Thyroid gland (tissue), 4 donors: ENCODE data around the gene MKRN3.

Source experiments
- CTCF ChIP-seq, 6 experiments: fragments of 200-600 bp in 3 of 6; fragments of 450-650 bp in 3 of 6; sonication (generic) in 3 of 6; IDR thresholded peaks; one replicate each; pipeline ENCODE4 v1.5.1; 2016 to 2019; ENCODE audit warnings: antibody characterized with exemption in 6 of 6, mild to moderate bottlenecking in 2 of 6, inconsistent platforms in 1 of 6, moderate library complexity in 1 of 6
- POLR2A ChIP-seq, 2 donors: fragments of 450-650 bp; IDR thresholded peaks; one replicate each; pipeline ENCODE4 v1.6.1; 2017; ENCODE audit warnings: antibody characterized with exemption in 2 of 2, mild to moderate bottlenecking in 2 of 2, moderate library complexity in 1 of 2

- TF ChIP-seq CTCF (IDR thresholded peaks at IDR 0.05) (no peak), POLR2A (IDR thresholded peaks at IDR 0.05) (no peak)
Observed at GRCh38 chr15:23572844-23573243, 7.4 kb downstream of the MKRN3 start.
